Measurements from ENCODE around the gene LVRN. TPM values are rescaled to one million over a fixed set of nuclear protein-coding genes. Genes with fewer than 3 reads are reported as not detected.

LVRN gene
- total RNA-seq, 1 experiment from 2014 or later, result not detected

- Histone ChIP-seq H4K20me1 (ENCODE audit: low read length) (no peaks in the 10 kb centered on the region), H2AFZ (ENCODE audit: low read length) (no peak overlapping the region)
These were observed 15.0 kb upstream of the LVRN start for GRCh38 chr5:115947260-115947659.

GRCh38 chr5:115948091-115948534 lies 14.2 kb upstream of the LVRN start:
- CTCF ChIA-PET, result no interaction called here
- ATAC-seq (no peak), DNase-seq (no peak)
- TF ChIP-seq EZH2 (IDR thresholded peaks at IDR 0.05; ENCODE audit: low read length, unreplicated experiment), result no peak
- TF ChIP-seq EZH2phosphoT487 (IDR thresholded peaks at IDR 0.05; ENCODE audit: borderline replicate concordance, low read length), result no peak
- TF ChIP-seq CTCF (conservative IDR thresholded peaks at IDR 0.05; ENCODE audit: low read depth, low read length), result no peak
- Histone ChIP-seq H3K4me2 (ENCODE audit: low read length) (no peak overlapping the region), H3K9me3 (ENCODE audit: low read length) (no peaks in the 10 kb centered on the region), H3K36me3 (ENCODE audit: low read depth, low read length) (no peaks in the 10 kb centered on the region), H3K79me2 (ENCODE audit: low read length) (no peaks in the 10 kb centered on the region), H3K9me2 (replicated peaks; ENCODE audit: low read length) (no peaks in the 10 kb centered on the region), H2AFZ (ENCODE audit: low read length) (no peak overlapping the region), H3K27ac (ENCODE audit: low read length) (no peak overlapping the region), H3K4me1 (ENCODE audit: insufficient read depth, low read length) (no peaks in the 10 kb centered on the region), H3F3A (ENCODE audit: low read length, unreplicated experiment) (no peaks in the 10 kb centered on the region), H3K9ac (ENCODE audit: low read length) (no peak overlapping the region), H3K4me3 (ENCODE audit: low read length) (no peak overlapping the region), H3K27me3 (ENCODE audit: low read length) (no peaks in the 10 kb centered on the region), H4K20me1 (ENCODE audit: low read length) (no peaks in the 10 kb centered on the region)
- intact Hi-C loops (cut with micrococcal nuclease), result no loop called here
- POLR2A ChIA-PET (ENCODE audit: unreplicated experiment), result no interaction called here
- BruUV-seq (replicated peaks), result no TSS peak

More at GRCh38 chr5:115947260-115947659, 15.0 kb upstream of the LVRN start:
- no peaks in the 10 kb centered on the region for H3K36me3 ChIP-seq (ENCODE audit: low read depth, low read length)
- H3K4me2 ChIP-seq (ENCODE audit: low read length), result no peak overlapping the region
- TF ChIP-seq EZH2 (IDR thresholded peaks at IDR 0.05; ENCODE audit: low read length, unreplicated experiment), result no peak
- TF ChIP-seq CTCF (conservative IDR thresholded peaks at IDR 0.05; ENCODE audit: low read depth, low read length), result no peak
- no peak for TF ChIP-seq EZH2phosphoT487 (IDR thresholded peaks at IDR 0.05; ENCODE audit: borderline replicate concordance, low read length)
- H3K4me3 ChIP-seq (ENCODE audit: low read length), result no peak overlapping the region
- no peaks in the 10 kb centered on the region for H3F3A ChIP-seq (ENCODE audit: low read length, unreplicated experiment)
- POLR2A ChIA-PET (ENCODE audit: unreplicated experiment), result interaction anchor here (0.6 kb wide), 1 partner anchor 32 kb away, joined by 5 read pairs; no protein-coding TSS in a partner anchor
- ATAC-seq (no peak), DNase-seq (no peak)
- no peaks in the 10 kb centered on the region for H3K9me3 ChIP-seq (ENCODE audit: low read length)
- CTCF ChIA-PET, result no interaction called here
- intact Hi-C loops (cut with micrococcal nuclease), result no loop called here
- H3K79me2 ChIP-seq (ENCODE audit: low read length), result no peaks in the 10 kb centered on the region
- no peaks in the 10 kb centered on the region for H3K4me1 ChIP-seq (ENCODE audit: insufficient read depth, low read length)
- no peak overlapping the region for H3K27ac ChIP-seq (ENCODE audit: low read length)
- BruUV-seq (replicated peaks), result no TSS peak
- H3K27me3 ChIP-seq (ENCODE audit: low read length), result no peaks in the 10 kb centered on the region
- no peaks in the 10 kb centered on the region for H3K9me2 ChIP-seq (replicated peaks; ENCODE audit: low read length)
- no peak overlapping the region for H3K9ac ChIP-seq (ENCODE audit: low read length)

DNA sequence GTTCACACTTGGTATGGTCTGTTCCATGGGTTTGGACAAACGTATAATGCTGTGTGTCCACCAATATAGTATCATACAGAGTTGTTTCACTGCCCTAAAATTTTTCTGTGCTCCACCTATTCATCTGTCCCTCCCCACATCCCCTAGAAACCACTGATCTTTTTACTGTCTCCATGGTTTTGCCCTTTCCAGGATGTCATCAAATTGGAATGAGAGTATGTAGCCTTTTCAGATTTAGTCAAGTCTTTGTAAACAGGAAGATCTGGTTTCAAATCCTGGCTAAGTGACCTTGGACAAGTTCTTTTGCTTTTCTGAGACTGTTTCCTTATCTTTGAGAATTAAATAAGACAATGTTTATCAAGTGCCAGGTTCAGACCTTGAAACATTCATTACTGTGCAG lies 13.2 kb upstream of the LVRN start:
- Histone ChIP-seq H3F3A (ENCODE audit: low read length, unreplicated experiment) (no peaks in the 10 kb centered on the region), H4K20me1 (ENCODE audit: low read length) (no peaks in the 10 kb centered on the region), H3K9me3 (ENCODE audit: low read length) (no peaks in the 10 kb centered on the region), H3K27me3 (ENCODE audit: low read length) (no peaks in the 10 kb centered on the region), H2AFZ (ENCODE audit: low read length) (no peak overlapping the region), H3K9me2 (replicated peaks; ENCODE audit: low read length) (no peaks in the 10 kb centered on the region), H3K4me1 (ENCODE audit: insufficient read depth, low read length) (no peaks in the 10 kb centered on the region), H3K36me3 (ENCODE audit: low read depth, low read length) (no peaks in the 10 kb centered on the region), H3K79me2 (ENCODE audit: low read length) (no peaks in the 10 kb centered on the region), H3K27ac (ENCODE audit: low read length) (no peak overlapping the region), H3K9ac (ENCODE audit: low read length) (no peak overlapping the region), H3K4me2 (ENCODE audit: low read length) (no peak overlapping the region), H3K4me3 (ENCODE audit: low read length) (no peak overlapping the region)
- no peak for TF ChIP-seq CTCF (conservative IDR thresholded peaks at IDR 0.05; ENCODE audit: low read depth, low read length)
- no peak for TF ChIP-seq EZH2 (IDR thresholded peaks at IDR 0.05; ENCODE audit: low read length, unreplicated experiment)
- TF ChIP-seq EZH2phosphoT487 (IDR thresholded peaks at IDR 0.05; ENCODE audit: borderline replicate concordance, low read length), result no peak
- ChIA-PET CTCF (no interaction called here), POLR2A (ENCODE audit: unreplicated experiment) (no interaction called here)
- intact Hi-C loops (cut with micrococcal nuclease), result no loop called here
- ATAC-seq (no peak), DNase-seq (peak; percentile 16)
- no TSS peak for BruUV-seq (replicated peaks)
